Astrocyte (in vitro differentiated cells and primary cell): Measurements from ENCODE around the gene NUAK2. TPM values are rescaled to one million over a fixed set of nuclear protein-coding genes. Genes with fewer than 3 reads are reported as not detected.
A peak's percentile ranks its signal among the peaks of the same experiment; 100 is the strongest.

Experiments
- DNase-seq: peaks from one replicate; pipeline ENCODE4 v3.0.0-alpha.2; 2010; ENCODE audit warnings: low read depth
- FAIRE-seq: peaks from 2 replicates; lab custom pipeline; 2011; peaks lifted over from hg19 to GRCh38; lab: Jason Lieb, UNC
- H2AFZ ChIP-seq: 2 replicates; pipeline ENCODE4 v1.6.0; 2012; ENCODE audit warnings: low read depth, low read length, inconsistent platforms
- H3K27ac ChIP-seq: 2 replicates; pipeline ENCODE4 v1.5.1; 2011; ENCODE audit warnings: low read depth, low read length, inconsistent platforms
- H3K27me3 ChIP-seq: 2 replicates; pipeline ENCODE4 v1.6.0; 2011; ENCODE audit warnings: low read length, inconsistent platforms; ENCODE audit not compliant: insufficient read depth
- H3K36me3 ChIP-seq: 2 replicates; pipeline ENCODE4 v1.5.1; 2011; ENCODE audit warnings: low read length, inconsistent platforms; ENCODE audit not compliant: insufficient read depth
- H3K4me1 ChIP-seq: 2 replicates; pipeline ENCODE4 v1.5.1; 2011; ENCODE audit warnings: low read length, inconsistent platforms; ENCODE audit not compliant: insufficient read depth
- H3K4me2 ChIP-seq: 2 replicates; pipeline ENCODE4 v1.6.0; 2012; ENCODE audit warnings: low read length, inconsistent platforms
- H3K4me3 ChIP-seq: 2 replicates; pipeline ENCODE4 v1.5.1; 2011; ENCODE audit warnings: low read depth, mild to moderate bottlenecking, low read length, inconsistent platforms; ENCODE audit not compliant: insufficient read depth
- H3K79me2 ChIP-seq: 2 replicates; pipeline ENCODE4 v1.6.0; 2012; ENCODE audit warnings: mild to moderate bottlenecking, low read length, inconsistent platforms; ENCODE audit not compliant: insufficient read depth
- H3K9ac ChIP-seq: 2 replicates; pipeline ENCODE4 v1.6.0; 2012; ENCODE audit warnings: mild to moderate bottlenecking, low read length, inconsistent platforms
- H3K9me3 ChIP-seq: 2 replicates; pipeline ENCODE4 v1.5.1; 2012; ENCODE audit warnings: low read depth, mild to moderate bottlenecking, low read length, inconsistent platforms; ENCODE audit not compliant: insufficient read depth
- H4K20me1 ChIP-seq: 2 replicates; pipeline ENCODE4 v1.6.0; 2012; ENCODE audit warnings: low read length, inconsistent platforms; ENCODE audit not compliant: insufficient read depth
- H3K27ac Mint-ChIP-seq: one replicate; pipeline ENCODE4 v1.8.0; 2021; ENCODE audit warnings: mild to moderate bottlenecking, mixed read lengths; ENCODE audit not compliant: unreplicated experiment
- H3K27me3 Mint-ChIP-seq: one replicate; pipeline ENCODE4 v1.8.0; 2021; ENCODE audit warnings: low read depth, mixed read lengths; ENCODE audit not compliant: unreplicated experiment
- H3K36me3 Mint-ChIP-seq: one replicate; pipeline ENCODE4 v1.8.0; 2021; ENCODE audit warnings: low read depth, mixed read lengths; ENCODE audit not compliant: unreplicated experiment
- H3K4me1 Mint-ChIP-seq: one replicate; pipeline ENCODE4 v1.8.0; 2021; ENCODE audit warnings: low read depth, mixed read lengths; ENCODE audit not compliant: unreplicated experiment
- H3K4me3 Mint-ChIP-seq: one replicate; pipeline ENCODE4 v1.8.0; 2021; ENCODE audit warnings: mild to moderate bottlenecking, moderate library complexity, mixed read lengths; ENCODE audit not compliant: unreplicated experiment
- H3K9me3 Mint-ChIP-seq: one replicate; pipeline ENCODE4 v1.8.0; 2021; ENCODE audit warnings: mild to moderate bottlenecking, mixed read lengths; ENCODE audit not compliant: unreplicated experiment
- CTCF ChIP-seq: IDR thresholded peaks from 2 replicates; pipeline ENCODE4 v1.5.1; 2011; ENCODE audit warnings: low read depth, mild to moderate bottlenecking, inconsistent platforms, low read length, moderate library complexity; ENCODE audit not compliant: insufficient read depth
- EZH2 ChIP-seq: IDR thresholded peaks from 2 replicates; pipeline ENCODE4 v1.6.1; 2012; ENCODE audit warnings: mild to moderate bottlenecking, low read length, inconsistent platforms; ENCODE audit not compliant: insufficient read depth
- total RNA-seq: library from RNA; stranded (reverse); gene quantifications from 2 replicates; pipeline ENCODE4 v1.2.1, GENCODE V29; 2021

NUAK2 gene
- total RNA-seq, 1 donor from 2014 or later: 49.4 TPM

- Mint-ChIP-seq H3K4me3 (no peak overlapping the region), H3K27ac (peak overlapping the region; percentile 14), H3K4me1 (peaks cover 35% of the 10 kb centered on the region), H3K27me3 (peaks cover 5% of the 10 kb centered on the region), H3K36me3 (peaks cover 3% of the 10 kb centered on the region), H3K9me3 (no peaks in the 10 kb centered on the region)
- Histone ChIP-seq H2AFZ (peak overlapping the region; percentile 42), H3K4me3 (no peak overlapping the region), H3K9ac (peak overlapping the region; percentile 61), H3K79me2 (no peaks in the 10 kb centered on the region), H3K27ac (peak overlapping the region; percentile 82), H3K27me3 (no peaks in the 10 kb centered on the region), H4K20me1 (no peaks in the 10 kb centered on the region), H3K4me1 (peaks cover 31% of the 10 kb centered on the region), H3K36me3 (no peaks in the 10 kb centered on the region), H3K4me2 (peak overlapping the region; percentile 48), H3K9me3 (no peaks in the 10 kb centered on the region)
- peak; percentile 10 for DNase-seq
- FAIRE-seq: no peak
- TF ChIP-seq EZH2 (no peak), CTCF (no peak)
Measured at GRCh38 chr1:205258261-205258691, 63.3 kb downstream of the NUAK2 start.

- H3K4me1 ChIP-seq: peaks cover 27% of the 10 kb centered on the region
- no peak for TF ChIP-seq EZH2
- TF ChIP-seq CTCF: no peak
- H3K9me3 Mint-ChIP-seq: no peaks in the 10 kb centered on the region
- no peak overlapping the region for H3K4me2 ChIP-seq
- H3K36me3 ChIP-seq: no peaks in the 10 kb centered on the region
- H3K27ac Mint-ChIP-seq: no peak overlapping the region
- peaks cover 5% of the 10 kb centered on the region for H3K27me3 Mint-ChIP-seq
- H3K4me3 ChIP-seq: no peak overlapping the region
- DNase-seq (no peak), FAIRE-seq (no peak)
- no peak overlapping the region for H3K27ac ChIP-seq
- H4K20me1 ChIP-seq: no peaks in the 10 kb centered on the region
- H3K4me1 Mint-ChIP-seq: peaks cover 30% of the 10 kb centered on the region
- no peak overlapping the region for H3K9ac ChIP-seq
- H3K4me3 Mint-ChIP-seq: no peak overlapping the region
- no peak overlapping the region for H2AFZ ChIP-seq
- H3K36me3 Mint-ChIP-seq: peaks cover 3% of the 10 kb centered on the region
- no peaks in the 10 kb centered on the region for H3K9me3 ChIP-seq
- H3K27me3 ChIP-seq: no peaks in the 10 kb centered on the region
- no peaks in the 10 kb centered on the region for H3K79me2 ChIP-seq
Measured at GRCh38 chr1:205257735-205258134, 63.8 kb downstream of the NUAK2 start.

GRCh38 chr1:205256951-205257625 lies 64.5 kb downstream of the NUAK2 start:
- no peak overlapping the region for H2AFZ ChIP-seq
- H3K27ac ChIP-seq: no peak overlapping the region
- no peaks in the 10 kb centered on the region for H3K36me3 ChIP-seq
- Mint-ChIP-seq H3K36me3 (peaks cover 5% of the 10 kb centered on the region), H3K4me3 (no peak overlapping the region), H3K27ac (no peak overlapping the region), H3K9me3 (no peaks in the 10 kb centered on the region), H3K4me1 (peaks cover 23% of the 10 kb centered on the region), H3K27me3 (peaks cover 5% of the 10 kb centered on the region)
- H3K27me3 ChIP-seq: no peaks in the 10 kb centered on the region
- no peak overlapping the region for H3K4me3 ChIP-seq
- no peak overlapping the region for H3K9ac ChIP-seq
- FAIRE-seq (no peak), DNase-seq (no peak)
- no peaks in the 10 kb centered on the region for H3K9me3 ChIP-seq
- no peaks in the 10 kb centered on the region for H4K20me1 ChIP-seq
- TF ChIP-seq CTCF (no peak), EZH2 (no peak)
- no peaks in the 10 kb centered on the region for H3K79me2 ChIP-seq
- H3K4me1 ChIP-seq: peaks cover 20% of the 10 kb centered on the region
- no peak overlapping the region for H3K4me2 ChIP-seq
